Pulmonary artery endothelial cell (primary cell): ENCODE measurements around the gene PKN3. TPM values are rescaled to one million over a fixed set of nuclear protein-coding genes. Genes with fewer than 3 reads are reported as not detected.

Experiments
- DNase-seq: peaks from one replicate; pipeline ENCODE4 v3.0.0-alpha.2; 2011; ENCODE audit warnings: low read depth, low spot score
- total RNA-seq: library from RNA; depleted of rRNA; stranded (reverse); fragments of >200 nt; gene quantifications from 2 replicates; pipeline ENCODE4 v1.2.3, GENCODE V29; 2014

Gene PKN3
- total RNA-seq, 1 donor from 2014 or later: 20.6 TPM

DNA sequence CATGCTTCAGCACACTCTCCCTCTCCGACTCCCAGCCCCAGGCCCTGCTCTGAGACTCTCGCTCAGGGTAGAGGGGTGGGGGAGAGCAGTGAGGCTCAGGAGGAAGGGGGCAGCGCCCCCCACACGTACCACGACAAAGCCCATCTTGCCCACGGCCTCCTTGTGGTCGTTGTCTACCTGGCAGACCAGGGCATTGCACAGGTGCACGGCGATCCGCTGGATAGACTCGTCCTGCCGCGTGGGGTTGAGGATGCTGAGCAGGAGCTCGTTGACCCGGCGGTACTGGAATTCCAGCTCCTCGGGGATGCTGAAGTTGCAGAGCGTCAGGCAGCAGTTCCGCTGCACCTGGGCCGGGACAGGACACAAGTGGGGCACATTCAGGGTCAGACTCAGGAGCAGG lies 40.1 kb downstream of the PKN3 start:
- DNase-seq: no peak

DNA sequence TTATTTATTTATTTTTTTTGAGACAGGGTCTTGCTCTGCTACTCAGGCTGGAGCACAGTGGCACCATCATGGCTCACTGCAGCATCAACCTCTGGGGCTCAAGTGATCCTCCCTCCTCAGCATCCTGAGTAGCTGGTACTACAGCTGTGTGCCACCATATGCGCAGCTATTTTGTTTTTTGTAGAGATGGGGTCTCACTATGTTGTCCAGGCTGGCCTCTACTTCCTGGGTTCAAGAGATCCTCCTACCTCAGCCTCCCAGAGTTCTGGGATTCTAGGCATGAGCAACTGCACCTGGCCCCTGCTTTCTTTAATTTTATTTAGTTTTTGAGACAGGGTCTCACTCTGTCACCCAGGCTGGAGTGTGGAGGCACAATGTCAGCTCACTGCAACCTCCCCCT lies 41.1 kb downstream of the PKN3 start:
- no peak for DNase-seq

DNA sequence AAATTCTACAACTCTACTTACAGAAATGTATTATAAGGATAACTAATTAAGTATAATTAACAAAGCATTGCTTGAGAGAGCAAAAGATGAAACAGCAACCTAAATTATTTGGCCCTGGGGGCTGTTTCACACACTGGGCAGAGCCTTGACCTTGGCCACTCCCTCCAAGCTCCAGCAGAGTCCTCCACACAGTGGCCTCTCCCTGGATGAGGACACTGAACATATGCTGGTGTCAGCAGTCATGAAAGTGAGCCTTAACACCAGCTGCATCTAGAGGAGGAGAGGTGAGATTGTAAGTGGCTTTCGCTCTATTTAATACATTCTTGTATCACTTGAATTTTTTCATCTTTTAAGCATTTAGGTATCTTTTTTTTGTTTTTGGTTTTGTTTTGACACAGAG lies 44.9 kb downstream of the PKN3 start:
- DNase-seq: no peak

DNA sequence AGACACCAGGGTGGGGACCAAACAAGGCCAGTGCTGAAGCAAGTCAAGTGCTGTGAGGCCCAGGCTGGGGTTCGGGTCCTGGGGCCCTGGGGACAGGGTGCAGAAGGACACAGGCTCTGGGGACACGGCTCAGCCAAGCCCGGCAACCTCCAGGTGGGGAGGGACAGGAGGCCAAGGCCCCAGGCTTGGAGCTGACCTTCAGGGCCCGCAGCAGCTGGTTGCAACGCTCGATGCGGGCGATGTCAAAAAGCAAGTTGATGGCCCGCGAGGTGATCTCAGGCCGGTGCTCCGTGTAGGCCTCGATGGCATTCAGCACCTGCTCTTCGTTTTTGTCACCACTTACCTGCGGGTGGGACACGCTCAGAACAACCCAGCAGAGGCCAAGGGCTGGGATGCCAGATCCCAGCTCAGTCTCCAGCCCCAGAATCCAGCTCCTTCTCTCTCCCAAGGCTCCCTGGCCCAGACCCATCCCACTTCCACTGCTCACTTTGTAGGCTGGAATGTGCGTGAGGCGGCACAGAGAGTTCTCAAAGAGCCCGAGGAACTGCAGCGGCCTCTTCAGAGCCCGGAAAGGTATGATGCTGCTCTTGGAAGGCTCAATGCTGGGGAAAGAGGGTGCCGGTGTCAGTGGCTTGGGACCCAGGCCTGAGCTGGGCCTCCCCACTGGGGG lies 48.8 kb downstream of the PKN3 start:
- DNase-seq: no peak

DNA sequence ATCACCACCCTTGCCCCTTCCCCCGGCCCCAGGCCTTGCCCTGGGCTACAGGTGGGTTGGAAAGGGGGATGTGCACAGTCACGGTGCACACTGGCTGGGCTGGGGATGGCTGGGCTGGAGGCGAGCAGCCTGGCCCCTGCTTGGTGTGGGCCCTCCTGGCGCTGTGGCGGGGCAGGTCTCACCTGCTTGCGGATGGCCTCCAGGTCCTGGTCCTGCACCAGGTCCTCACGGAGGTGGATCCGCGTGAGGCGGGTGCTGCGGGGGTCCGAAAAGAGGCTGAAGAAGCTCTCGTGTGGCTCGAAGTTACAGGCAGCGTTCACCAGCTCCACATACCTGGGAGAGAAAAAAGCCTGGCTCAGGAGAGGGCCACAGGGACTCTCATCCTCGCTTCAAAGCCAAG lies 51.3 kb downstream of the PKN3 start:
- DNase-seq: no peak

DNA sequence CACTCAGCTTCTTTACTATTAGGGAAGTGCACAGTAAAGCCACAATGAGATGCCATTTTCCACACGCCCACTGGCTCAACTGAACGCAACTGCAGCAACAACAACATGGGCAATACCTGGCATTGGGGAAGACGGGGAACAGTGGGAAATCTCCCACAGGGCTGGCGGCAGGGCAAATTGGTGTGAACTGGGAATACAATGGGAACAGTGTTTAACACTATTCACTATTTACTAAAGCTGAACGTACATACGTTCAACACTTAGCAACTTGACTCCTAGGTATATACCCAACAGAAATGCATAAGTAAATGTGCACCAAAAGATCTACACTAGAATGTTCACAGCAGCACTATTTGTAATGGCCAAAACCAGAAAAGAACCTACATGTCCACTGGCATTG lies 55.3 kb downstream of the PKN3 start:
- DNase-seq: no peak

DNA sequence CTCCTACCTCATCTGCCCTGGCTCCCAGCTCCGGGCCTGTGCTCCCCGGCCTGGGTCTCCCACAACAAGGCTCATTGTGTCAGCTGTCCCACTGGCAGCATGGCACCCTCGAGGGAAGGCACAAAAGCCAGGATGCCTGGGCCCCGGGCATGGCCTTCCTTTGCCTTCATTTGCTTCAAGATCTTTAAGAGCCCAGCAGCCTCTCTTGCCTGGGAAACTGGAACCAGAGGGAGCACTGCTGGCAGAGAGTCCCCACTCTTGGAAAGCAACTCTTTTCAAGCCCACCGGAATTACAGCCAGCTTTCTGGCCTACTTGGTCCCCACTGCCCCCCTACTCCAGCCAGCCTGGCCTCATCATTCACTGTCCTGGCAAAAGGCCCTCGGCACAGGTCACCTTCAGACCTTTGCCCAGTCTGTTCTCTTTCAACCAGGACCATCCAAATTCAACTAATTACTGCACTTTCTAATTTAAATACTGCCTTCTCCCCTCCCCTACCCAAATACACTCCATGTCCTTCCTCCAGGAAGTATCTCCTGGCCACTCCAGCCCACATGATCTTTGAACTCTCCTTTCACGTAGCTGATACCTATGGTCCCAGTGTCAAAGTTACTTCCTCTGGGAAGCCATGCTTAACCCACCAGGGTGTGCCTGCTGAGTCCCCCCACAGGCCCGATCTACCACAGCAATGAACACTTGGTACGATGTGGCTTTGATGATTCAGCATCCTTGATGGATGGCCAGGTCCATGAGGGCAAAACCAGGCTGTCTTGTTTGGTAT lies 60.6 kb downstream of the PKN3 start:
- no peak for DNase-seq

DNA sequence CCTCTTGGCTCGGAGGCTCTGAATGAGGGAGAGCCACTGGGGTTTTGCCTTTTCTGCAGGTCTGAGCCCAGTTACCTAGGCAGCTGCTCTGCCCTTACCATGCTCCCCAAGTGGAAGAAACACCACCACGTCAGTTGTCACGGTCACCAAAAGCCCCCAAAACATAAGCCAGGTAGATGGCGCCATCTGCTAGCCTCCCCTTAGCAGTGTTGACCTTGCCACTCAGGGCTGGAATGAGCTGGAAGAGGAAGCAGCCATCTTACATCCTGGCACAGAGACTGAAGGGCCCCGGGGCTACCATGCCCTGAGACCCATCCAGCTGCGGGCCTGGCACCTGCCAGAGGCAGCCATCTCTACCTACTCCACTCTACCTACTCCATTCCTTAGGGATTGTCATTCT lies 62.1 kb downstream of the PKN3 start:
- no peak for DNase-seq

DNA sequence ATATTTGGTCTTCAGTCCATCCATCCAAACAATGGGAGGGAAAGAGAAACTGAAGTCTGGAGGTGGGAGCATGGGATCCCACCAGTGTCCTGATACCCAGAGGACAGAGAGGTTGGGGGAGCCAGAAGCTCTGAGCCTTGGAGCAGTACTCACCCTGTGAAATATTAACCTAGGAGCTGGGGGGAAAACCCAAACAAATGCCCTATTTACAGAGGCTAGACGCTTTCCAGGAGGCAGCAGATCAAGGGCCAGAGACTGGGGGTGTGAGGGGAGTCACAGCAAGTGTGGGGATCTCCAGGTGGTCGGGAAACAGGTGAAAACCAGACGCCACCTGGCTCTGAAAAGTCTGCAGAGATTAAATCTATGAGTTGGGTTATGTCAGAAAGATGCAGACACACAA lies 63.2 kb downstream of the PKN3 start:
- DNase-seq: no peak

DNA sequence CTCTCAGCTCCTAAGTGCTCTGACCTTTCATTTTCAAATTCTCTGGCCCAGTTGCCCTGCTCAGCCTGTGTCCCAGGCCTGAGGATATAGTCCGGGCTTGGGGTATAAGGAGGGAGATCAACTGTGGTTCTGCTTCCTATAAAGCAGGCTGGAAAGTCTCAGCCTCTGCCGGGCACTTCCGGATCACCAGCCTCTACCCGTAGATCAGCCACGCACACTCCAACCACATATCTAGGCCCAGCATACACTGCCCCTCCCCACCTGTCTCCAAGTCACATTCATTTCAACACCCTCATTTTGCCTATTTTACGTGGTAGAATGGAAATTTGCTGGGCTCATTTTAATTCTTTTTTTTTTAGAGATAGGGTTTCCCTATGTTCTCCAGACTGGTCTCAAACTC lies 66.3 kb downstream of the PKN3 start:
- no peak for DNase-seq

Other genes with a start within 250 kb of the PKN3 start
- gene ODF2, start 246.5 kb upstream of the PKN3 start, total RNA-seq: 32.8 and 56.2 TPM in 2 replicates
- gene GLE1, start 197.8 kb upstream of the PKN3 start, total RNA-seq: 16.2 and 31.5 TPM in 2 replicates
- 394 and 449 TPM in 2 replicates for gene SPTAN1, start 149.9 kb upstream of the PKN3 start, total RNA-seq
- gene DYNC2I2, start 45.7 kb upstream of the PKN3 start, total RNA-seq: 86.4 and 101 TPM in 2 replicates
- 618 and 795 TPM in 2 replicates for gene SET, start 13.3 kb upstream of the PKN3 start, total RNA-seq
- gene ZDHHC12, start 21.6 kb downstream of the PKN3 start, total RNA-seq: 34.8 and 35.6 TPM in 2 replicates
- 12.2 and 14.1 TPM in 2 replicates for gene ZER1, start 69.4 kb downstream of the PKN3 start, total RNA-seq
- 12.3 and 16.8 TPM in 2 replicates for gene TBC1D13, start 84.8 kb downstream of the PKN3 start, total RNA-seq
- 29.1 and 37.5 TPM in 2 replicates for gene ENDOG, start 116.0 kb downstream of the PKN3 start, total RNA-seq
- gene SPOUT1, start 127.3 kb downstream of the PKN3 start, total RNA-seq: 16.3 and 36.1 TPM in 2 replicates
- 11.0 and 12.4 TPM in 2 replicates for gene KYAT1, start 179.4 kb downstream of the PKN3 start, total RNA-seq
- gene LRRC8A, start 179.6 kb downstream of the PKN3 start, total RNA-seq: 104 and 129 TPM in 2 replicates
- 0.20 and 0.81 TPM in 2 replicates for gene PHYHD1, start 218.5 kb downstream of the PKN3 start, total RNA-seq
- gene DOLK, start 245.1 kb downstream of the PKN3 start, total RNA-seq: 27.8 and 30.6 TPM in 2 replicates
- 54.3 and 79.3 TPM in 2 replicates for gene NUP188, start 245.2 kb downstream of the PKN3 start, total RNA-seq